ENCODE measurements around the gene METAP1.

GRCh38 chr4:99052902-99053301, 57.4 kb downstream of the METAP1 start:
- TF ChIP-seq CREB5 (CRISPR knock-in tag; IDR thresholded peaks at IDR 0.05; ENCODE audit: low read depth) (no peak), PATZ1 (CRISPR knock-in tag; IDR thresholded peaks at IDR 0.05; ENCODE audit: borderline replicate concordance) (no peak), ZFP3 (CRISPR knock-in tag; IDR thresholded peaks at IDR 0.05) (no peak), ZNF70 (CRISPR knock-in tag; IDR thresholded peaks at IDR 0.05) (no peak), ZNF8 (CRISPR knock-in tag; IDR thresholded peaks at IDR 0.05) (no peak), TSHZ2 (CRISPR knock-in tag; IDR thresholded peaks at IDR 0.05) (no peak)

Data from SK-N-SH treated with all-trans-retinoic acid at 6 μM for 48 hours (cell line).